Measurements from ENCODE around the gene PTGR3.
A peak's percentile ranks its signal among the peaks of the same experiment; 100 is the strongest.

The PTGR3 gene

DNA sequence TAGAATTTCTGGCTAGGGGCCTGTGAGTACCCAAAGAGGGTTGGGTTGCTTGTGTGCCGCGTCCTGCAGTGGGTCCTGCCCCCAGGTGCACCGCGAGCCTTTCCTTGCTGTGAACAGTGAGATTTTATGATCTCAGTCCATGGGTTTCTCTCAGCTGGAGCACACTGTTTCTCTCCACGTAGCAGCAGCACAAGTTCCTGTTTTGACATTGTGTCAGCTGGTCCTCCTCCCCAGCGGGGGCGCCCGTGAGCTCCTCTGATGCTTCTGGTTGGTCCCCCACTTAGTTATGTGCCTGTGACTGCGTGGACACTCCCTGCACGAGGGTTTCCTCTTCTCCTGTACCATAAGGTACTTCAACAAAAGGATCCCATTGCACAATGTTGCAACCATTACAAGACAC lies 31.5 kb upstream of the PTGR3 start:
- Histone ChIP-seq H2AFZ (ENCODE audit: low read length) (no peak overlapping the region), H3K79me2 (ENCODE audit: insufficient read depth, low read length) (no peaks in the 10 kb centered on the region), H3K9me3 (ENCODE audit: low read length) (no peaks in the 10 kb centered on the region), H3K4me2 (ENCODE audit: low read length) (no peak overlapping the region), H3K4me3 (ENCODE audit: low read depth, low read length, poor library complexity, severe bottlenecking) (no peak overlapping the region), H3K27me3 (ENCODE audit: insufficient read depth, low read length) (no peaks in the 10 kb centered on the region; the same call in 1 of the 2 replicates), H3K36me3 (ENCODE audit: insufficient read depth, low read length) (no peaks in the 10 kb centered on the region), H4K20me1 (ENCODE audit: insufficient read depth, low read length) (no peaks in the 10 kb centered on the region), H3K27ac (ENCODE audit: low read depth, low read length, poor library complexity, severe bottlenecking) (no peak overlapping the region), H3F3A (ENCODE audit: insufficient read depth, low read length) (no peaks in the 10 kb centered on the region), H3K9ac (ENCODE audit: low read length) (no peak overlapping the region), H3K4me1 (ENCODE audit: insufficient read depth, low read length, severe bottlenecking) (no peaks in the 10 kb centered on the region), H3K9me2 (ENCODE audit: low read depth, low read length) (no peaks in the 10 kb centered on the region)
- peak; percentile 39; the same call in 1 of the 2 replicates for TF ChIP-seq CTCF (IDR thresholded peaks at IDR 0.05; ENCODE audit: low read length)
- TF ChIP-seq EZH2 (IDR thresholded peaks at IDR 0.05; ENCODE audit: borderline replicate concordance, low read length) = no peak

- Histone ChIP-seq H3F3A (ENCODE audit: insufficient read depth, low read length) (no peaks in the 10 kb centered on the region), H3K9ac (ENCODE audit: low read length) (no peak overlapping the region), H3K79me2 (ENCODE audit: insufficient read depth, low read length) (no peaks in the 10 kb centered on the region), H3K27ac (ENCODE audit: low read depth, low read length, poor library complexity, severe bottlenecking) (no peak overlapping the region), H3K4me2 (ENCODE audit: low read length) (no peak overlapping the region), H3K36me3 (ENCODE audit: insufficient read depth, low read length) (no peaks in the 10 kb centered on the region), H3K9me2 (ENCODE audit: low read depth, low read length) (no peaks in the 10 kb centered on the region), H3K4me1 (ENCODE audit: insufficient read depth, low read length, severe bottlenecking) (no peaks in the 10 kb centered on the region), H2AFZ (ENCODE audit: low read length) (no peak overlapping the region), H4K20me1 (ENCODE audit: insufficient read depth, low read length) (no peaks in the 10 kb centered on the region), H3K4me3 (ENCODE audit: low read depth, low read length, poor library complexity, severe bottlenecking) (no peak overlapping the region), H3K27me3 (ENCODE audit: insufficient read depth, low read length) (no peaks in the 10 kb centered on the region; the same call in 1 of the 2 replicates), H3K9me3 (ENCODE audit: low read length) (no peaks in the 10 kb centered on the region)
- TF ChIP-seq EZH2 (IDR thresholded peaks at IDR 0.05; ENCODE audit: borderline replicate concordance, low read length) (no peak), CTCF (IDR thresholded peaks at IDR 0.05; ENCODE audit: low read length) (no peak)
Measured at GRCh38 chr18:75238786-75239185, 29.8 kb upstream of the PTGR3 start.

- Histone ChIP-seq H3K36me3 (ENCODE audit: insufficient read depth, low read length) (no peaks in the 10 kb centered on the region), H3K9me3 (ENCODE audit: low read length) (no peaks in the 10 kb centered on the region), H3K4me2 (ENCODE audit: low read length) (no peak overlapping the region), H4K20me1 (ENCODE audit: insufficient read depth, low read length) (no peaks in the 10 kb centered on the region), H3K9me2 (ENCODE audit: low read depth, low read length) (no peaks in the 10 kb centered on the region), H3K27me3 (ENCODE audit: insufficient read depth, low read length) (no peaks in the 10 kb centered on the region; the same call in 1 of the 2 replicates), H3K79me2 (ENCODE audit: insufficient read depth, low read length) (no peaks in the 10 kb centered on the region), H3K27ac (ENCODE audit: low read depth, low read length, poor library complexity, severe bottlenecking) (no peak overlapping the region), H3K4me3 (ENCODE audit: low read depth, low read length, poor library complexity, severe bottlenecking) (no peak overlapping the region), H3F3A (ENCODE audit: insufficient read depth, low read length) (no peaks in the 10 kb centered on the region), H3K9ac (ENCODE audit: low read length) (no peak overlapping the region), H3K4me1 (ENCODE audit: insufficient read depth, low read length, severe bottlenecking) (no peaks in the 10 kb centered on the region), H2AFZ (ENCODE audit: low read length) (no peak overlapping the region)
- TF ChIP-seq EZH2 (IDR thresholded peaks at IDR 0.05; ENCODE audit: borderline replicate concordance, low read length) = no peak
- TF ChIP-seq CTCF (IDR thresholded peaks at IDR 0.05; ENCODE audit: low read length) = no peak
Measured at GRCh38 chr18:75238100-75238499, 29.2 kb upstream of the PTGR3 start.

Data from OCI-LY1 (cell line).